ENCODE results near the gene MPHOSPH9.

DNA sequence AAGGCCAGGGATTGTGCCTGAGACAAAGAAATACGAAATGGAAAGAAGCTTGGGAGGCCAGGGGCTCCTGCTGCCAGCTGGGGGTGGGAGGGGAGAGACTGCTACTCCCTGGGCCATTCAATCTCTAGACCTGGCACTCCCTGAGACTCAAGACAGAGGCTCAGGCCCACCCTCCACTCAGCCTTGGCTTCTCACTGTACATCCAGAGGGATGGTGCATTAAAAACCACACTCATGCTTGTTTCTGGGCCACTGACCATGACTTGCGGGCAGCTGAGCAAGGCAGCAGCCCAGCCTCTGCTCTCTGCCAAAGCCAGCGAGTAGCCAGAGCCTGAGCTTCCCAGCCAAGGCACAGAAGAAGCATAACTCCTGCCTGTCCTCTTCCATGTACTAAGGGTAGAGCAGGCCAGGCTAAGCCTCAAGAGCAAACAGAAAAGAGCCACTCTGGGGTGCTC lies 123.6 kb downstream of the MPHOSPH9 start:
- TF ChIP-seq, protein P1, sequence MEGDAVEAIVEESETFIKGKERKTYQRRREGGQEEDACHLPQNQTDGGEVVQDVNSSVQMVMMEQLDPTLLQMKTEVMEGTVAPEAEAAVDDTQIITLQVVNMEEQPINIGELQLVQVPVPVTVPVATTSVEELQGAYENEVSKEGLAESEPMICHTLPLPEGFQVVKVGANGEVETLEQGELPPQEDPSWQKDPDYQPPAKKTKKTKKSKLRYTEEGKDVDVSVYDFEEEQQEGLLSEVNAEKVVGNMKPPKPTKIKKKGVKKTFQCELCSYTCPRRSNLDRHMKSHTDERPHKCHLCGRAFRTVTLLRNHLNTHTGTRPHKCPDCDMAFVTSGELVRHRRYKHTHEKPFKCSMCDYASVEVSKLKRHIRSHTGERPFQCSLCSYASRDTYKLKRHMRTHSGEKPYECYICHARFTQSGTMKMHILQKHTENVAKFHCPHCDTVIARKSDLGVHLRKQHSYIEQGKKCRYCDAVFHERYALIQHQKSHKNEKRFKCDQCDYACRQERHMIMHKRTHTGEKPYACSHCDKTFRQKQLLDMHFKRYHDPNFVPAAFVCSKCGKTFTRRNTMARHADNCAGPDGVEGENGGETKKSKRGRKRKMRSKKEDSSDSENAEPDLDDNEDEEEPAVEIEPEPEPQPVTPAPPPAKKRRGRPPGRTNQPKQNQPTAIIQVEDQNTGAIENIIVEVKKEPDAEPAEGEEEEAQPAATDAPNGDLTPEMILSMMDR (IDR thresholded peaks at IDR 0.05; ENCODE audit: low read depth, low read length), result no peak
- TF ChIP-seq EZH2phosphoT487 (IDR thresholded peaks at IDR 0.05; ENCODE audit: low read depth), result no peak
